ENCODE measurements around the gene TPMT. TPM values are rescaled to one million over a fixed set of nuclear protein-coding genes. Genes with fewer than 3 reads are reported as not detected.

TPMT gene
- total RNA-seq, 1 donor from 2014 or later: 8.0 TPM

DNA sequence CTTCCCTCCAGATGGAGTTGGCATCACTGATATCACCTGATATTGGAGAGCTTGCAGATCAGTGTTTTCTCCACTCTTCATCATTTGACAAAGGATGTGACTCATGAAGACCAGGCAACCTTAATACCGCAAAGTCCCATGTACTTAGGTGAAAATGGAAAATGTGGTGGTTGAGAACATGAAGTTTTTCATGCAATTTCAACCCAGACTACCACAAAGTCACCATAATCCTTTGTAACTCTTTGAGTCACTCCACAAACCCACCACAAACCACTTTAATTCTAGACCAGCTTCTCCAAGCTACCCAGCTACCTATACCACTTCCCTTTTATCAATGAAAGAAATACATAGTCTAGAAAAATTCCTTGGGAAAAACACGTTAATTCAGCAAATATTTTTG, 39.5 kb downstream of the TPMT start:
- no peak overlapping the region for H3K27ac Mint-ChIP-seq
- no peaks in the 10 kb centered on the region for H3K4me1 Mint-ChIP-seq
- DNase-seq (ENCODE audit: low spot score in 2 of 2, unreplicated experiment in 2 of 2): no peak
- TF ChIP-seq, protein P1, sequence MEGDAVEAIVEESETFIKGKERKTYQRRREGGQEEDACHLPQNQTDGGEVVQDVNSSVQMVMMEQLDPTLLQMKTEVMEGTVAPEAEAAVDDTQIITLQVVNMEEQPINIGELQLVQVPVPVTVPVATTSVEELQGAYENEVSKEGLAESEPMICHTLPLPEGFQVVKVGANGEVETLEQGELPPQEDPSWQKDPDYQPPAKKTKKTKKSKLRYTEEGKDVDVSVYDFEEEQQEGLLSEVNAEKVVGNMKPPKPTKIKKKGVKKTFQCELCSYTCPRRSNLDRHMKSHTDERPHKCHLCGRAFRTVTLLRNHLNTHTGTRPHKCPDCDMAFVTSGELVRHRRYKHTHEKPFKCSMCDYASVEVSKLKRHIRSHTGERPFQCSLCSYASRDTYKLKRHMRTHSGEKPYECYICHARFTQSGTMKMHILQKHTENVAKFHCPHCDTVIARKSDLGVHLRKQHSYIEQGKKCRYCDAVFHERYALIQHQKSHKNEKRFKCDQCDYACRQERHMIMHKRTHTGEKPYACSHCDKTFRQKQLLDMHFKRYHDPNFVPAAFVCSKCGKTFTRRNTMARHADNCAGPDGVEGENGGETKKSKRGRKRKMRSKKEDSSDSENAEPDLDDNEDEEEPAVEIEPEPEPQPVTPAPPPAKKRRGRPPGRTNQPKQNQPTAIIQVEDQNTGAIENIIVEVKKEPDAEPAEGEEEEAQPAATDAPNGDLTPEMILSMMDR (IDR thresholded peaks at IDR 0.05; ENCODE audit: unreplicated experiment): no peak
- no peaks in the 10 kb centered on the region for H3K36me3 Mint-ChIP-seq
- H3K4me3 Mint-ChIP-seq: no peak overlapping the region
- no peaks in the 10 kb centered on the region for H3K9me3 Mint-ChIP-seq
- H3K27me3 Mint-ChIP-seq (ENCODE audit: low read depth): no peaks in the 10 kb centered on the region

GRCh38 chr6:18110162-18110561, 44.7 kb downstream of the TPMT start:
- H3K36me3 Mint-ChIP-seq: peaks cover 9% of the 10 kb centered on the region
- H3K27me3 Mint-ChIP-seq (ENCODE audit: low read depth): no peaks in the 10 kb centered on the region
- TF ChIP-seq, protein P1 (IDR thresholded peaks at IDR 0.05; ENCODE audit: unreplicated experiment): no peak
- peaks cover 19% of the 10 kb centered on the region for H3K9me3 Mint-ChIP-seq
- no peak overlapping the region for H3K4me3 Mint-ChIP-seq
- no peaks in the 10 kb centered on the region for H3K4me1 Mint-ChIP-seq
- H3K27ac Mint-ChIP-seq: no peak overlapping the region
- no peak for DNase-seq (ENCODE audit: low spot score in 2 of 2, unreplicated experiment in 2 of 2)

DNA sequence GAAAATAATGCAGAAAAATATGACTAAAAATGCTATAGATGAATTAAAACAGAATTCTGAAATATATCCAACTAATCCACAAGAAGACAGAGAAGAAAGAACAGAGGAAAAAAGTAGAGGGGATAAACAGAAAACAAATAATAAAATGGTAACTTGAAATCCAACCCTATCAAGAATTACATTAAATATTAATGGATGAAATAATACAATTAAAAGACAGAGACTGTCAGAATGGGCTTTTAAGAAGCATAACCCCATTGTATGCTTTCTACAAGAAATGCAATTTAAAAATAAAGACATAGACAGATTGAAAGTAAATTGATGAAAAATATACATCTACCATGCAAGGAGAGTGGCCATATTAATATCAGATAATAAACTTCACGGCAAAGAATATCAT, 47.8 kb downstream of the TPMT start:
- Mint-ChIP-seq H3K9me3 (peaks cover 24% of the 10 kb centered on the region), H3K4me3 (no peak overlapping the region), H3K36me3 (peaks cover 9% of the 10 kb centered on the region), H3K27ac (no peak overlapping the region), H3K4me1 (no peaks in the 10 kb centered on the region), H3K27me3 (ENCODE audit: low read depth) (peaks cover 3% of the 10 kb centered on the region)
- no peak for DNase-seq (ENCODE audit: low spot score in 2 of 2, unreplicated experiment in 2 of 2)
- TF ChIP-seq, protein P1 (IDR thresholded peaks at IDR 0.05; ENCODE audit: unreplicated experiment): no peak

- Mint-ChIP-seq H3K36me3 (peaks cover 9% of the 10 kb centered on the region), H3K27ac (no peak overlapping the region), H3K4me1 (no peaks in the 10 kb centered on the region), H3K27me3 (ENCODE audit: low read depth) (peaks cover 3% of the 10 kb centered on the region), H3K9me3 (peaks cover 24% of the 10 kb centered on the region), H3K4me3 (no peak overlapping the region)
- DNase-seq (ENCODE audit: low spot score in 2 of 2, unreplicated experiment in 2 of 2): no peak
- TF ChIP-seq, protein P1 (IDR thresholded peaks at IDR 0.05; ENCODE audit: unreplicated experiment): no peak
Measured at GRCh38 chr6:18102783-18103509, 51.9 kb downstream of the TPMT start.

- Mint-ChIP-seq H3K4me3 (no peak overlapping the region), H3K36me3 (peaks cover 5% of the 10 kb centered on the region), H3K9me3 (peaks cover 19% of the 10 kb centered on the region), H3K27ac (no peak overlapping the region), H3K27me3 (ENCODE audit: low read depth) (peaks cover 3% of the 10 kb centered on the region), H3K4me1 (no peaks in the 10 kb centered on the region)
- no peak for DNase-seq (ENCODE audit: low spot score in 2 of 2, unreplicated experiment in 2 of 2)
- TF ChIP-seq, protein P1 (IDR thresholded peaks at IDR 0.05; ENCODE audit: unreplicated experiment): no peak
Measured at GRCh38 chr6:18101873-18102272, 53.0 kb downstream of the TPMT start.
